ENCODE results near the gene ZNF469. TPM values are rescaled to one million over a fixed set of nuclear protein-coding genes. Genes with fewer than 3 reads are reported as not detected.

The ZNF469 gene
- polyA plus RNA-seq, 1 donor, result 1.2 TPM

DNA sequence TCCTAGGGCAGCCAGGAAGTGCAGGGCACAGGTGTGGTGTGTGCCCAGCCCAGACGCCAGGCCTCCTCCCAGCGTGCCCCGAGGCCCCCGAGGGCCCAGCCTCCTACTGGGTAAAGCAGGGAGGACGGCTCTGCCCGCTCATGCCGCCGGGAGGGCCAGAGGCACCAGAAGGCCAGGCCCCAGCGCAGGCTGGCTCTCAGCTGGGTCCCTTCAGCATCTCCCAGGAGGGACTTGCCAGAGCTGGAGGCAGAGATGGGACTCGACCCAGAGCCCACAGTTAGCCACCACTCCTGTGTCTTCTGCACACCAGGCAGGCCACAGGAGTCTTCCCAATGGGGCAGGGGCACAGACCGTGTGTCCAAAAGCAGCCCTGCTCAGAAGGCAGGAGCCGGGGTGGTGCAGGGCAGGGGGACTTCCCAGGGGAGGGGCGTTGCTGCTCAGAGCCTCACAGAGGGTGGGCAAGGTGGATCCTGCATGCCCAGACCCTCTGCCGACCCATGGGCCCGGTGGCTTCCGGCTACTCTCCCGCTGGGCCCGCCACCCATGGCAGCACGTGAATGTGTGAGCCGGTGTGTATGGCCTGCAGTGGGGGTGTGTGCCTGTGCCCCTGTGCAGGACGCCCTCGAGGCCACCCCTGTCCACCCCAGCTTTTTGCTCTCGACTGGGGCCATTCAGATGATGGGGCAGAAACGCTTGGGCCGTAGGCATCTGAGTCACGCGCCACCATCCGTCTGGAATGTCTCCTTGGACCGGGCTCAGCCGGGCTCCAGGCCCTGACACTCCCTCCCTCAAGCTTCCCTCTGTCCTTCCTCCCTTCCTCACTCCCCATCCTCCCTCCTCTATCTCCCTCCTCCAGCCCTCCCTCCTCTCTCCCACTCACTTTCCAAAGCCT lies 5.7 kb upstream of the ZNF469 start:
- no peak for DNase-seq

DNA sequence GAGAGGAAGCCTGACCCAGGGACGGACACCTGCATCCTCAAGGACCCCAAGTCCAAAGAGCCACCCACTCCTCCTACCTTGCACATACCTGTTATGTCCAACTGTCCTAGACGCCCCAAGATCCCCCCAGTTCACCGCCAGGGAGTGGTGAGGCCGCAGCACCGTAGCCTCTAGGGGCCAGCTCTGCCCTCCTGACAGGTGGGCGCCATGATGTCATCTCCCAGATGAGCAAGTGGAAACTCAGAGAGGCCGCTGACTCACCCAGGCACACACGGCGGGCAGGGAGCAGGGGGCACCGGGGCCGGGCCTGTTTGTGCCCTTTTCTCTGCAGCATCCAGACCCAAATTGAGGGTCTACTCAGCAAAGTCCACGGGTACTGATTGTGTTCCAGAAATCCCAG lies 4.8 kb upstream of the ZNF469 start:
- DNase-seq, result no peak

DNA sequence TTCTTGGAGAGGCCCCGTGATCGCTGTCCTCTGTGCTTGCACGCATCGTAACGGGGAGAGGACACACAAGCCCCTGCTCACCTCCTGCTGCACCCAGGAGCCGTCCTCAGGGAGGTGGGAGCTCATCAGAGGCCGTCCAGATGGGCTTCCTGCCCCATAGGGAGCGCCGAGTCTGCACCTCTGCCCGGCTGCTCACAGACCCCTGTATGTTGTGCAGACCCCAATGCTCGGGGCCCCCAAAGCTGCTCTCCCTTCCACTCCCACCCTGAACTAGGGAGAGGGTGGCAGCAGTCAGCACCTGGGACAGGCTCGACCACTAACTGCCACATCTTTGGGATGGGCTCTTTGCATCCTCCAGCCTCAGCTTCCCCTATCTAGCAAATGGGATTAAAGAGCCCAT lies 4.4 kb upstream of the ZNF469 start:
- DNase-seq, result no peak

DNA sequence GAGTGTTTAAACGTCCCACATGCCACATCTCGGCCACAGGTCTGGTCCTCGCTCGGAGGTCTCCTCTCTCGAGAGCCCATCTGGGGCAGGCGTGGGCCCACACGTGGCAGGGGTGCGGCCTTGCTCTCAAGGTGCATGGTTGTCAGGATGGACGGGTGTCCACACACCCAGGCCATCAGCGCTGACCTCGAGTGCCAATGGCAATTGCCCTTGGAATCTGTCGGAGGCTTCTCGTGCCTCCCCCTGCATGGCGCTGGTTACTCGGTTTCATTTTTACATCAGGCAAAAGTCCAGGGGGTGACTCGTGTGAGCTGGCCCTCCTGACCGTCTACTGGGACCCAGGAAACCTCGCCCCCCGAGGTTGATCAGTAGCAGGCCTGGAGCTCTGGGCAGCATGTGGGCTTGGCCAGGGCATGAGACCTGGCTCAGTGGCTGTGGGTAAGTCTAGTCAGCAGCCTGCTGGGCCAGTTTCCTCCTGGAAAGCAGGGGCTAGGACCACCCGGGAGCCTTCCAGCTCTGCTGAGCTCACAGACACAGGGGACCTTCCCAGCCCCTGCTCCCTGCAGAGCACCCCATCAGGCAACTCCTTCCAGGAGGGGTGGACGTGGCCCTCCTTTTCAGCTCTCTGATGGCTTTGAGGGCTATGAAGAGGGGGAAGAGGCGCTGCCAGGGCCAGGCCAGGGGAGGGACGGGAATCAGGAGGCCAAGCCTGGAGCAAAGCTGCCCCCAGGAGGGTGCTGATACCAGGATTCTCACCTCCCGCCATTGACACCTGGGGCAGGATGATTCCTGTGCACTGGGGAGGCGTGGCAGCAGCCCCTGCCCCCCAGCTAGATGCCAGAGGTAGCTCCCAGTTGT lies 3.7 kb upstream of the ZNF469 start:
- no peak for DNase-seq

DNA sequence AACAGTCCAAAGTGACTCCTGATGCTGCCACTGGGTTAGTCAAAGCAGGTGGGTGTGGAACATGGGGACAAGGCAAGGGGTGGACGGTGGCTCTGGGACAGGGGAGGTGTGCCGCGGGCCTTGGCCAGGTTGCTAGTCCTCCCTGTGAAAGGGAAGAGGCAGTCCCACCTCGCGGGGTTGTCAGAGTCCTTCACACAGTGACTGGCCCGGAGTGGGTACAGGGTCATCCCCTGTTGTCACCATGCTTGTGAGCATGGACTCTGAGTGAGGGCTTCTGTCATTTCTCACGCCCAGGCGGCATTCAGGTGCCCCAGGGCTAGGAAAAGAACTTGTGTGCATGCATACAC lies 3.1 kb upstream of the ZNF469 start:
- no peak for DNase-seq

DNA sequence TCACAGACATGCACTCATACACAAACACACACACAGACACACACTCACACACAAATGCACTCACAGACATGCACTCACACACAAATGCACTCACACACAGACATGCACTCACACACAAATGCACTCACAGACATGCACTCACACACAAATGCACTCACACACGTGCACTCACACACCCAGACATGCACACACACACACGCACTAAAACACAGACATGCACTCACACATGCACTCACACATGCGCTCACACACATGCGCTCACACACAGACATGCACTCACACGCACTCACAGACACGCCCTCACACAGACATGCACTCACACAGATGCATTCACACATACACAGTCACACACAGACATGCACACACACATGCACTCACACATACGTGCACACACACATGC lies 2.7 kb upstream of the ZNF469 start:
- DNase-seq, result no peak

DNA sequence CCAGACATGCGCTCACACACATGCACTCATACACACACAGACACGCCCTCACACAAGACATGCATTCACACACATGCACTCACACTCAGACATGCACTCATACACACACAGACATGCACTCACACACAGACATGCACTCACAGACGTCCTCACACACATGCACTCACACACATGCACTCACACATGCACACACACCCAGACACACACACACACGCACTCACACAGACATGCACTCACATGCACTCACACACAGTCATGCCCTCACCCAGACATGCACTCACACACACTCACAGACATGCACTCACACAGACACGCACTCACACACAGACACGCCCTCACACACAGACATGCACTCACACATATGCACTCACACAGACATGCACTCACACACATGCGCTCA lies 2.1 kb upstream of the ZNF469 start:
- DNase-seq, result no peak

DNA sequence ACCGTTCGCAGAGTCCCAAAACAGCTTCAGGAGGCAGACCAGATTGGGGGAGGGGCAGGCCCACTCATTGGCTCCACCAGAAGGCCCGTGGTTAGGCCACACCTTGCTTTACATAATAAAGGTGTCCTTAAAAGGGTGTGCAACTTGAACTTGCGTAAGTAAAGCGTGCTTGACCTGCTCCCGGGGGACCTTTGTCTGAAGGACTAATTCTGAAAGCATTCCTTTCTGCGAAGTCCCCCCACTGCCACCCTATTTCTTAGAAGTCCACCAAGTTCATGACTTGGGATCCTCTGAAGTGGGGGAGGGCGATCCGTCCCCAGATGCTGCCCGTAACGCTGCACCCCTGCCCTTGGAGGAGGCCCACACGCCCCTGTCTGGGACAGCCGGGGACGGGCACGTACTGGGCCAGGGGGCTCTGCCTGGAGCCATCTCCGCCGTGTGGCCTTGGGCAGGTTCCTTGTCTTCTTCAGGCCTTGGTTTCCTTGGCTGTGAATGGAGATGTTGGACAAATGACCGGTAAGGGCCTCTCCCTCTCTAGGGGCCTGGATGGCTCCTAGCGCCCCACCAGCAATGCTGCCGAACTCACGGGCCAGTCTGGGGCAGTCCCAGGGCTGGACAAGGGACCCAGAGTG lies 823 bp upstream of the ZNF469 start:
- no peak for DNase-seq

DNA sequence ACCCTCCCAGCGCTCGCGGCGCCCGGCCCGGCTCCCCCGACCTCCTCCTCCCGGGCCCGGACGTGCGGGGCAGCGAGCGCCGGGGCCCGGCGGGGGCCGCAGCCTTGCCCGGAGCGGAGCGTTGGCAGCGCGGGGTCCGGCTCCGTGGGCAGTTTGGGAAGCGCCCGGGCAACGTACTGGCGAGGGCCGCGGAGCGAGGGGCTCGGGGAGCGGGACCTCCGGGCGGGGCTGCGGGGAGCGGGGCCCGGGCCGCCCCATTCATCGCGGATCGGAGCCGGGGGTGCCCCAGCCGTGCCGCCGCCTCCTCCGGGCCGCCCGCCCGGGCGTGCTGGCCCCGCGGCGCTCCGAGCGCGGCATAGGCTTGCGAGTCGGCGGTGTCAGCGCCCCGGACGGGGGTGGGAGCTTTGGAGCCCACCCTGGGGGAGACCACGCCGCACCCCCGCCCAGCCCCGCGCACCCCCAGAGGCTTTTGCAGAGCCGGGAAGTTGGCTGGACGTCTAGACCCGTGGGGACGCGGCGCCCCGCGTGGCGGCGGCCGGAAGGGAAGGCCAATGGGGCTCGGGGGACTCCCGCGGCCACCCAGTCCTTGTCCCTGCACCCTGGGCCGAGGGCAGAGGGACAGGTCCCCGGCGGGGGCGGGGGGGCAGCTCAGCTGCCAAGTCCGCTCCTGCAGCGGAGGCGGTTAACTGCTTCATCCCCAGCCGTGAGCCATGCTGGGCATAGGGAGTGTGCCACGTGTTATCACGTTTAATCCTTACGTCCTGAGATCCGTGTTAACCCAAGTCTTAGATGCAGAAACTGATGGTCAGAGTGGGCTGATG lies 852 bp downstream of the ZNF469 start:
- peak; percentile 33 for DNase-seq

DNA sequence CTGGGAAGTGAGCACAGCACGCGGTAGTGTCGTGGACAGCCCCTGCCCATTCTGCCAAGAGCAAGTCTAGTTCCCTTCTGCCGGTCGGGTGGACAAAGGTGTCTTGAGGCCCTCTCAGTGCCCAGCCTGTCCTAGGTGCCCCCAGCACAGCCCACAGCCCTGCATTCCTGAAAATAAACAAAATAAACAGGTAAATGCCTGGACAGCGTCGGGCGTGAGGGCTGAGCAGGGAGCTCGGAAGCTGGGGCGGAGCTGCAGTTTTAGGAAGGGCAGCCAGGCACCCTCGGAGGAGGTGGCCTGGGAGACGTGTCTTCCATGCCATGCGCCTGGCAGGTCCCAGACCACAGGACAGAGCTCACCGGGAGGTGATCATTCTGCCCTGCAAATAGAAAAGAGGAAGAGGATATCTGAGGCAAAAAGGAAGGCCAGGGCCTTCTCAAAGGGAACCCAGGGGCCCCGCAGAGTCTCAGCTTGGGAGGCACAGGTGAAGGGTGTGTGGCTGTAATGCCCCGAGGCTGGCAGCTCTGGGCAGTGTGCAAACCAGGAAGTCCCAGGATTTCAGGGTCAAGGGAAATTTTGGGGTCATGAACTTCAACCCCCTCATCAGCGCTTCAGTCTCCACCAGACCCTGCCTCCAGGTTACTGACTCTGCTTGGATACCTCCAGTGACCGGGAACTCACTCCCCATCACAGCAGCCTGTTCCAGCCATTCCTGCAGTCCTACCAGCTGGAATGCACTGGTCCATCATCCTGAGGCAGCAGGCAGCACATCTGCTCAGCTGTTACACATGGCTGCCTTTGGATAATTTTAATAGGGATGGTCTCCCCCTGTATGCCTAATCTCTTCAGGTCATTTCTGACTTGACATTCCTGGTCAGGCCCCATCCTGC lies 1.7 kb downstream of the ZNF469 start:
- no peak for DNase-seq

DNA sequence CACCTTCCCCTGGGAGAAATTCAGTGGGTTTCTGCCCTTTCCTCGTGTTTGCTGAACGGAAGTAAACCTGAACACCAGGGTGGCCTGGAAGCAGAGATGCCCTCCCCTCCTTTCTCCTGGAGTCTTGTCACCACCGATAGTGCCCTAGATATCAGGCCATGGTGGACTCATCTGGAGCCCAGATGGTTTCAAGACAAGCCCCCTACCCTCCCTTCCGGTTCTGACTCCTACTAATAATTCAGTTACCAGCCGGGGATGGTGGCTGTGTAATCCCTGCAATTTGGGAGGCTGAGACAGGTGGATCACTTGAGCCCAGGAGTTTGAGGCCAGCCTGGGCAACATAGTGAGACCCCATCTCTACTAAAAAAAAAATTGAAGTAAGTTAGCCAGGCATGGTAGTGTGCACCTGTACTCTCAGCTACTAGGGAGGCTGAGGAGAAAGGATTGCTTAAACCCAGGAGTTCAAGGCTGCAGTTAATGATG lies 2.4 kb downstream of the ZNF469 start:
- DNase-seq, result no peak

DNA sequence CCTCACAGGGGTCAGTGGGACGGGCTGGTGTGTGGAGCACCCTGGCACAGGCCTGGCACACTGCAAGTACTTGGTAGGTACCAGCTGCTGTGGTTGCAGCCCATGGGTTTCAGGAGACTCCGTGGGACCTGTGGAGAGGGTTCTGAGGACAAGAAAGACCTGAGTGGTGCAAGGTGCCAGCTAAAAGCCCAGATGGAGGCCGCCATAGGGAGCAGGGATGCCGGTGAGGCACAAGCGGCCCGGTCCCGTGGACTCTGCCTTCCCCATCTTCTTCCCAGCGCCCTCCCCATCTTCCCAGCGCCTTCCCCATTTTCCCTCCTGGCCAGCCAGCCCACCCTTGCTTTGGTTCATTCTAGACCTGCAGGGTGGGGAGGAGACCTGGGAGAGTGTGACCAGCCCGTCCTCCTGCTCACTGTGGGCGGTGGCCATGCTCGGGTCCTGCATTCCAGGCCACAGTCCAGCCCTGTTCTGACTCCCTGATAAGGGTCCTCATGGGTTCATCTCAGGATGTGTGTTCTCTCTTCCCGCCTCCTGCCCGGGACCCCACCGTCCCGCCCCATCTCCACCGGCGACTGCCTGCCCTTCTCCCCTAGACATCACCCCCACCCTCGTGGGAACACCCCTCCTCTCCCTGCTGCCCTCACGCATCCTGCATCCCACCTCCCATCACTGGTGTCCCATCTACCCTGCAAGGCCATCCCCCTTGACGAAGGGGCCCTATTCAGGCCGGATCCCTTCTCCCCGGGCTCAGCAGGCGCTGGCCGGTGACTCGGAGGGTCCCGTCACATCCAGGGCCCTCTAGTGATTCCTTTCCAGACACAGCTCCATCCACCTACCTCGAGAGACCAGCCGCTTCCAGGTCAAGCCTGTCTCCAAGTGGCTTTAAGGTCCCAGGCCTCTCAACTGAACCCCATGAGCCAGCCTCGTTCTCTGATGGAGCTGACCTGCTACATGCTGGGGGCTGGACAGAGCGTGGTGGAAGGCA lies 3.4 kb downstream of the ZNF469 start:
- no peak for DNase-seq

DNA sequence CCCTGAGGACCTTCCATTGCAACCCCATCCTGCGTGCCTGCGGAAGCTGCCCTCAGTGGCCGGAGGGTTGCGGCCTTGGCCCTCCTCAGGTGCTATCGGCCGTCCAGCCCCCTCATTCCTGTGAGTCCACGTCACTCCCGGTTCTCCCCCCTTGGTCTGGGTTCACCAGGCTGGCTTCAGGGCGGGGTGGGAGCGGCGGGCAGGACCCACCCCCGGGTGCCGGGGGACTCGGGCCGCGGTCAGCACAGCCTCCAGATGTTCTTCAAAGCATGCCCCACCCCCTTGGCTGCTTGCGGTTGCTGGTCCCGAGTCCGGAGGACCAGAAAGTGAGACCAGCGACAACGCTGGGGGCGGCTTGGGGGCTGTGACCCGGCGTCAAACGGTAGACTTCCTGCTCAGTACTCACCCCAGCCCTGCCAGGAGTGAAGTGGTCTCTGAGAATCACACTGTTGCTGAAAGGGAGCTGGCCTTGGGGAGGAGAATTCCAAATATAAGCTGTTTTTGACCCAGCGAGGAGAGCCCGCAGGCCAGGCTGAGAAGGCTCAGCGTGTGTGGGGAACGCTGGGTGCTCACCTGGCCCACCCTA lies 4.5 kb downstream of the ZNF469 start:
- no peak for DNase-seq

DNA sequence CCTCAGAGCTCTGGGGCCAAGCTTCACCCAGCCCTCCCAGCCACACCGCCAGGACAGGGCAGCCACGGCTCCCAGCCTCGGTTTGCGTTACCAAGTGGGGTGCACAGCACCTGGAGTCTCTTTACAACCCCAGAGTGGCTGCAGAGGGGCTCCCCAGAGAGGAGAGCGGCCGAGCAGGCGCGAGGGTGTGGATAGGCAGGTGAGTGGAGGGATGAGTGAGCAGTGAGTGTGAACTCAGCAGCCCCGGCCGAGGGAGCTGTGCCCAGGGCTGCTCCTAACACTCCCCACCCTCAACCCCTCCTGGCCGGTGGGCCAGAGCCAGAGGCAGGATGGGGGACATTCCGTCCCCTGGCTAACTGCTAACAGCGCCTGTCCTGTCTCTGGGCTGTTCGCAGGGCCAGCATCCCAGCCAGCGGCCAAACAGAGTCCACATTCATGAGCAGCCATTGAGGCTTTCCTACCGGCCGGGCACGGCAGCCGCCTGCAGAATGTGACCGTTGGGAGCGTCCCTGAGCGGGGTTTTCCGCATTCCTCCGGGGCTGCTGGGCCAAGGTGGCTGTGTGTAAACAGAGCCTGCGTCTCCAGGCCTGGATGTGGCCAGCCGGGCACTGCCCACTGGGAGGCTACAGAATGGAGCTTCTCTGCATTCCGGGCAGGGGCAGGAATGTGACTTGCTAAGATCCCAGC lies 5.3 kb downstream of the ZNF469 start:
- peak; percentile 52 for DNase-seq

DNA sequence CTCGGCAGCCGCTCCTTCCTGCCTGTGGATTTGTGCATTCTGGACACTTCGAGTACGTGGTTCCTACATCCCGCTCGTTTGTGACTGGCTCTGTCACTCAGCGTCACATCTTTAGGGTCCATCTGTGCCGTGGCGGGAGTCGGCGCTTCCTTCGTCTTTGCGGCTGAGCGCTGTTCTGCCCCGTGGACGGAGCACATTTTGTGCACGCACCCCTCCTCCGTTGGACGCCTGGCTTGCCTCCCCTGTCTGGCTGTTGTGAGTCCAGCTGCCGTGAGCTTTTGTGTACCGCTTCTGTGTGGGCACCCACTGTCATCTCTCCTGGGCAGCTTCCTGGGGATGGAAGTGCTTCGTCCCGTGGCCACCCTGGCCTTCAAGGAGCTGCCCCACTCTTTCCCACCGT lies 6.4 kb downstream of the ZNF469 start:
- no peak for DNase-seq

DNA sequence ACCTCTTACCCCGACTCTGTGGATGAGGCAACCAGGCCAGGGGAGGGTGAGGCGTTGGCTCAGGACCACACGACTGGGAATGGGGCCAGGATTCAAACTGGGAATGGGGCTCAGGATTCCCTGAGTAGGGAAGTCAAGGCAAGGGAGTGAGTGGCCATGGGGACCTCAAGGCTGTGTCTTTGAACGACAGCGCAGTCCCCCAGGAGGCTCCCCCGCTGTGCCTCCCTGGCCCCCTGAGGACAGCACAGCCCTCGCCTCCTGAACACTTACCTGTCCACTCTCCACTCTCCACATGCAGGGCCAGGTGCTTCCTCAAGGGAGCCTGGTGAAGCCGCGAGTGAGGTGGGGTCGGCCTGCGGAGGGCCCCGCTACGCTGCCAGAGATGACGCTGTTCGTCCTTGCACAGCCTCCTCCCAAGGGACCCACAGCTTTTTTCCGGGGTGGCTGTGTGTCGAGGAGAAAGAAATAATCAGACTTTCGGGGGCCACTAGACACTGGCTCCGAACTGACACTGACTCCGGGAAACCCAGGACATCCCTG lies 6.9 kb downstream of the ZNF469 start:
- no peak for DNase-seq

DNA sequence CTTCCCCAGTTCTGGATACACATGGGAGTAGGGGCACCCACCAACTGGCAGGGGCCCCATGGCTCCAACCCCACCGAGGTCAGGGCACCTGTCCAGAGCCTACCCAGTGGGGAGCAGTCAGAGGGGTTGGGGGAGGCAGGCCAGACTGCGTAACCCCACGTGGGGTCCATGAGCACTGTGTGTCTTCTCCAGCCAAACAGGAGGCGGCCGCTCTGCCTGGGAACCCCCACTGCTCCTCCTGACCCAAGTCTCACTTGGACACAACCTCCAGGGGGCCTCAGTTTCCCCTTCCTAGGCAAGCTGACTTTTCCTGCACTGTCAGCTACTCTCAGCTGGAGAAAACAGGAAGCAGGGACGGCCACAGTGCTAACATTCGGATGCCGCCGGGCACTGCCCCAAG lies 7.5 kb downstream of the ZNF469 start:
- no peak for DNase-seq

DNA sequence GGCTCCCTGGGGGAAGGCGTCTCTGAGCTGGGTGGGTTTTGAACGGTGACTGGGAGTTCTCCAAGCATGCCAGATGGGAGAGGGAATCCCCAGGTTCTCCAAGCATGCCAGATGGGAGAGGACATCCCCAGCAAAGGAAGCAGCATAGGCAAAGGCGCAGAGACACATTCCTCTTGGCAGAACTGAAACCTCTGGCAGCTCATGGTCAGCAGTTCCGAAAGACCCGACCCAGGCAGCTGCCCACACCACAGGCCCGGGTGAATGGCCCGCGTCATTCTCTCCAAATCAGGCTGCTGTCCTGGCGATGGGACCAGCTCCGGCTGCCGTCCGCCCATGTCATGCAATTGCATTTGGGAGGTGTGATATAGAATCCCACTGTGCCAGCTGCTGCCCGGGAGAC lies 8.0 kb downstream of the ZNF469 start:
- DNase-seq, result no peak

Data from left kidney (tissue), 2 donors.